ES-I3 (cell line): ENCODE measurements around the gene SCRT2.
"Not testable (repeated sequence)": the region's sequence is repeated elsewhere in the genome, so short reads cannot be mapped to it uniquely, and the experiment has no call there.

Experiments used
- H3K36me3 ChIP-seq: 2 replicates; pipeline ENCODE4 v1.6.1; 2013; ENCODE audit warnings: mild to moderate bottlenecking, low read length, control low read depth, moderate library complexity; ENCODE audit not compliant: insufficient read depth
- H3K4me1 ChIP-seq: 2 replicates; pipeline ENCODE4 v1.6.1; 2013; ENCODE audit warnings: mild to moderate bottlenecking, control low read depth, low read length; ENCODE audit not compliant: insufficient read depth
- H3K9ac ChIP-seq: 2 replicates; pipeline ENCODE4 v1.6.1; 2013; ENCODE audit warnings: low read depth, mild to moderate bottlenecking, low read length, moderate library complexity
- H3K9me3 ChIP-seq: 2 replicates; pipeline ENCODE4 v1.6.1; 2013; ENCODE audit warnings: mild to moderate bottlenecking, low read length, moderate library complexity; ENCODE audit not compliant: control insufficient read depth, insufficient read depth

The SCRT2 gene

DNA sequence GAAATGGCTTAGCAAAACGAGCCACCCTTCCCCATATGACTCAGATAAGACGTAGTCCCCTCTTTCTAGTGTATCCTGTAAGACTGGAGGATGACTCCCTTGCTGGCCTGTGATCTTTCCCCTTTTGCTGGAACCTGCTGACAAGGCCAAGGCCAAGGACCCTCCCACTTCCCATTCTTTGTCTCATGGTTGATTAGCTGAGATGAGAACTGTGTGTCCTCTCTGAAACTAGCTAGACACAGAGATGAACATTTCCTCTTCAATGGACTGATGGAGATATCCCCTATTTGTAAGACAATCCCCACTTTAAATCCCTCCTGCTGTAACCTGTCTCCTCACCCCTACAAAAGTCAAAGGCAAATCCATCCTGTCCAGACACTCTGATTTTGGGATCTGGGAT lies 33.4 kb upstream of the SCRT2 start:
- Histone ChIP-seq H3K36me3 (no peaks in the 10 kb centered on the region), H3K9ac (no peak overlapping the region; the same call in 1 of the 2 replicates), H3K9me3 (peaks cover 7% of the 10 kb centered on the region), H3K4me1 (no peaks in the 10 kb centered on the region)

DNA sequence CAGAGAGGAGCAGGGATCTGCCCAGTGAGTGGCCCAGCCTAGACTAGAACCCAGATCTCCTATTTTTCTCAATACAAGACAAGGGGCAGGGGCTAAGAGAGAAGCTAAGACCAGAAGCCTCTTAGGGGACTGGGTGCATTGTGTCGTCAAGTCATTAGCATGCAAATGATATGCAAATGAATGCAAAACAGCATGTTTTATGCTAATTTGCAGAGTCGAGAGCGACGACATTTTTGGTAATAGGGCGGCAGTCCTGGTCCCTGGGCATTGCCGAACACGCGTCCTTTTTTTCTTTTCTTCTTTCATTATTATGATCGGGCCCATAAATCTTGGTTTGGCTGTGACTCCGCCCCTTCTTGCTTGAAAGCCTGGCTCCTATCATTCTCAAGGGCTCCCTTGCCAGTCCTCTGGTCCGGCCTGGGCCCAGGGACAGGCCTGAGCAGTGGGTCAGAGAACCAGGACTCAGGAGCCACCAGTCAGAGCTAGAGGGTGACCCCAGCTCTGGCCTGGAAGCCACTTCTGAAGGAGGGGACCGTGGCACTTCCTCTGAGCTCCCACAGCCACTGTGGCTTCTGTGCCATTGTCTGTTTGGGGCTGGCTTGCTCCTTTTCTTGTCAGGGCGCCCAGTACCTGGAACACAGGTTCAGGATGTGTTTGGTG lies 32.0 kb upstream of the SCRT2 start:
- Histone ChIP-seq H3K36me3 (no peaks in the 10 kb centered on the region), H3K9ac (no peak overlapping the region), H3K4me1 (no peaks in the 10 kb centered on the region), H3K9me3 (peaks cover 7% of the 10 kb centered on the region)

DNA sequence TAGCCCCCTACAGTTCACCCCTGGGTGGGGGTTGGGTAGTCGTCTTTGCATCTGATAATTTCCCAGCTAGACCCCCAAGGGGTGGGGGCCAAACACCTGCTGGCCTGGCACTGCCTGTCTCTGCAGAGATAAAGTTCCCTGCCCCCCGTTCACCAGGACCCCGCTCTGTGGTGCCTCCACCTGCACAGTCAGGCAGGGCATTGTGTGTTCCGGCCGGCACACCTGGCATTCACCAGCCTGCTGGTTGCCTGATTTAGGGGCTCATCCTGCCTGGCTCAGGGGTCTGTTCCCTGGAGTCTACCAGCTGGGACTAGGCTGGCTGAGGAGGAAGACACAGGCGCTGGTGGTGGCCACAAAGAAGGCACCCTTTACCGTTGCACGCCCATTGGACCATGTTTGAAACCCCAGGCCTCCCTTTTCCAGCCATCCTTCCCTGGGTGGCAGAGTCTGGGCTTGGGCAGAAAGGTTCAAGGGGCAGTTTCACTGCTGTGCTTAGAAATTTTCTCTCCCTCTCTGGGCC lies 30.8 kb upstream of the SCRT2 start:
- Histone ChIP-seq H3K9ac (no peak overlapping the region), H3K9me3 (peaks cover 7% of the 10 kb centered on the region), H3K4me1 (no peaks in the 10 kb centered on the region), H3K36me3 (no peaks in the 10 kb centered on the region)

DNA sequence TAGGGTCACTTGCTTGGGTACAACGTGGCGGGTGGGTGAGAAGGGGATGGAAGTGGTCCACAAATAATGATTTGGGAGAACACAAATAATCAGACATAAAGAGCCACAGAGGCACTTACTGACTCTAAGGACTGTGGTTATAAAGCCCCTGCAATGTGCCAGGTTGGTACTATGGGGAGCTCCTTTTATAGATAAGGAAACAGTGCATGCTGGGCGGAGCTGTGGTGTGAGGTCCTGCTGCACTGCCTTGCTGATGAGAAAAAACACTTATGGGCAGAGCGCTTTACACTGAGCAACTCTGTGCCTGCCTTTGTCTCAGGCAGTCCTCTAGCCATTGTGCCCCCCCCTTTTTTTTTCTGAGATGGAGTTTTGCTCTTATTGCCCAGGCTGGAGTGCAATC lies 29.1 kb upstream of the SCRT2 start:
- H3K4me1 ChIP-seq: peaks cover 5% of the 10 kb centered on the region
- peaks cover 7% of the 10 kb centered on the region for H3K9me3 ChIP-seq
- H3K9ac ChIP-seq: no peak overlapping the region
- H3K36me3 ChIP-seq: no peaks in the 10 kb centered on the region

DNA sequence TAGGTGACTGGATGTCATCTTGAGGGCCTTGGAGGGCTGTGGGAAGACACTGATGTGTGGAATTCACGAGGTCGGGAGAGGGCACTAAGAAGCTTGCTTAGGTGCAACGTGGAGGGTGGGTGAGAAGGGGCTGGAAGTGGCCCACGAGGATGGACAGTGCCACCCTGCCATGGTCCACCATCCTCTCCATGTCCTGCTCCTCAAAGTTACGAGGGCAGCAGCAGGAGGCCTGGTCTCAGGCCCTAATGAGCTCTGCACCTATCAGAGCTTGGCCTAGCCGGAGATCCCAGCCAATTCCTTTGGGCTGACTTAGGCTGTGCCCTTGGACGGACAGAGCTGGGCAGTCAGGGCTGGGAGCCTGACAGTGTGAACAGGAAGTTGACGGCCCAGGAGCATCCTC lies 27.8 kb upstream of the SCRT2 start:
- Histone ChIP-seq H3K9ac (no peak overlapping the region), H3K4me1 (peaks cover 12% of the 10 kb centered on the region), H3K36me3 (no peaks in the 10 kb centered on the region), H3K9me3 (no peaks in the 10 kb centered on the region; the same call in none of the 2 replicates)

DNA sequence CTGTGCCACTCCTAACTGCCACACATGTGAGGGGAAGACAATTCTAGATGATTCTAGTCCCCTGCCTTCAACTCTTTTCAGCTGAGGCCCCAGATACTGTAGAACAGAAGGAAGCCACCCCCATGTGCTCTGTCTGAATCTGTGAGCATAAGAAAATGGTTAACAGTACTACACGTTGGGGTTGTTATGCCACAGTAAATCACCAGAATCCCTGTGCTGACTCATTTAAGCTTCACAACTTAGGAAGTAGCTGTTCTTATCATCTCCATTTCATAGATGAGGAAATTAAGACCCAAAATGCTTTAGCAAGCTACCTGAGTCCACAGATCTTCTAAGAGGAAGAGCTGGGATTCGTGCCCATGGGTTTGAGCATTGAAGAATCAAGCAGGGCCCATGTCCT lies 27.4 kb upstream of the SCRT2 start:
- peaks cover 12% of the 10 kb centered on the region for H3K4me1 ChIP-seq
- no peak overlapping the region for H3K9ac ChIP-seq
- H3K36me3 ChIP-seq: no peaks in the 10 kb centered on the region
- H3K9me3 ChIP-seq: no peaks in the 10 kb centered on the region; the same call in 1 of the 2 replicates

DNA sequence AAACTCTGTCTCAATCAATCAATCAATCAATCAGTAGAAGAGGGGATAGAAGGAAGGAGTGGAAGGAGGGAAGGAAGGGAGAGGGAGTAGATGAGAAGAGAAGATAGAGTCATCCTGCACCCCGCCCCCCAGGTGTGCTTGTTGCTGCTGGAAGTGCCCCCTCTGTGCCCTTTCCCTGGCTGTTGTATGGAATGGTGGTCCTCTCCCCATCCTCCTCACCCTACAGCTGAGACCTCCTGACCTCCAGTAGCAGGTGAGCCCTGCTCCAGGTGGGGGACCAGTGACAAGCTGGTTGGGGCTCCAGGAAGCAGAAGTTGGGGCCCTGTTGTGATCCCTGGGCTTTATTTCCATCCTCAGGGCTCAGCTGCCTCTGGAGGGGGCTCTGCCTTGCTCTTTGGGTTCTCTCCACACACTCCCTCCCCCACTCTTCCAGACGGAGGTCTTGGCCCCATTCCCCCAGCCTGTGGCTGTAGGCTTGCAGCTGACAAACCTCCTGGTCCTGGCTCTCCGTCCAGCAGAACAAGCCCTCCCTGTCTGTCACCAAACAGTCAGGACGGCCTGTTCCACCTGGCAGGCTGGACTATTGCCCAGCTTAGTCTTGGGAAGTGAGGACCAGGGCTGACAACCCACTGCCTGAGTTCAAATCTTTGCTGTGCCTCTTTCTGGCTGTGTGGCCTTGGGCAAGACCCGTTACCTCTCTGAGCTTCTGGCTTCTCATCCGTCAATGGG lies 26.0 kb upstream of the SCRT2 start:
- Histone ChIP-seq H3K4me1 (peaks cover 12% of the 10 kb centered on the region), H3K9me3 (no peaks in the 10 kb centered on the region), H3K9ac (no peak overlapping the region), H3K36me3 (no peaks in the 10 kb centered on the region)

DNA sequence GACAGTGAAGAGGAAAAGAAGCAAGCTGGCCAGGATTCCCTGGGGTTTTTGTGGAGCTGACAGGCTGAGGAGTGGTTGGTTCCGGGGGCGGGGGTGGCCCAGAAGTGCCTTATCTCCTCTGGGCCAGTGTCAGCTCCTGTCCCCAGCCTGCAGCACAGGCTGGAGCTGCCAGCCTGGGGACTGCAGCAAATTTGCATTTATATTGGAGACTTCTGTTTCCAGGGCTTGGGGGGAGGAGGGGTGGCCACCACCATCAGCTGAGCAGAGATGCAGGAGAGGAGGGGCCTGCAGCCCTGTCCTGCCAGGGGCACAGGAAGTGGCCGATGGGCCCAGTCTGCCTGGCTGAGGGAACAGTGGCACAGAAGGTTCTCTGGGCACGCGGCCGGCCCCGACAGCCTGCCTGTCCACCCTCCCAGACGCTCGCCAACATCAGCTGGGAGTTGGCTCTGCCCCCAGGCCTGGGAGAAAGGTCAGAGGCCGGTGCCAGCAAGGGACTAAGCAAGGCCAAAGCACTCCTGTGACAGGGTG lies 24.3 kb upstream of the SCRT2 start:
- H3K4me1 ChIP-seq: peaks cover 12% of the 10 kb centered on the region
- H3K9me3 ChIP-seq: no peaks in the 10 kb centered on the region
- no peaks in the 10 kb centered on the region for H3K36me3 ChIP-seq
- H3K9ac ChIP-seq: no peak overlapping the region

DNA sequence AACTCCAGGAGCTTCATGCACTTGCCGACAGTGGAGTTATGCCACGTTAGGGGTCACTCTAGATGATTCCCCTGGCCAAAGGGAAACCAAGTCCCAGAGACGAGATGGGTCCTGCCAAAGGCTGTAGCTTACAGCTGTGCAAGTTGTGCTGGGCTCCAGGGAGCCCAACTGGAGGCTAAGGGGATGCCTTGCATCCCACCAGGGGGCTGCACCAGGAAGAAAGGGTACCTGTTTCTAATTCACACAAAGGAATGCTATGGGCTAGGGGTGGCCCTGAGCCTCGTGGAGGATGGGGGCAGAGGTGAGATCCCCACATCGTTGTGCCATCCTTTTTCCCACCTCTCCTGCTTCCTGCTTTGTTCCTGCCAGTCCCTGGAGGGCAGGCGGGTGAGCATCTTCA lies 23.7 kb upstream of the SCRT2 start:
- Histone ChIP-seq H3K9ac (no peak overlapping the region), H3K36me3 (no peaks in the 10 kb centered on the region), H3K9me3 (no peaks in the 10 kb centered on the region), H3K4me1 (peaks cover 12% of the 10 kb centered on the region)

DNA sequence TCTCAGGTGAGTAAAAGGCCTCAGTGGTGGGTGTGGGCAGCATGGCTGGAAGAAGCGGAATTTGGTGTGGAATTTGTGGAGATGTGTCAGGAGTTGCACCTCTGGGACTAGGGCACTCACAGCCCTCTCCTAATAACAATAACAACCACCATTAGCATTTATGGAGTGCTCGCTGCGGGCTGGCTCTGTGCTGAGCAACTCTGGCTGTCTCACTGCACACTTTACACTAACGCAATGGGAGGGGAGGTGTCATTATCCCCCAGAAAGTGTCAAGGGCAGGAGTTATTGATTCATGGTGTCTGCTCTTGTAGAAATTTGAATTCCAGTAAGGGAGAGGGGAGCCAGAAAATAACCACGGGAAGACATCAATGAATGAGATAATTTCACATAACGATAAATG lies 22.7 kb upstream of the SCRT2 start:
- Histone ChIP-seq H3K4me1 (peaks cover 12% of the 10 kb centered on the region), H3K36me3 (no peaks in the 10 kb centered on the region), H3K9me3 (no peaks in the 10 kb centered on the region), H3K9ac (no peak overlapping the region)

DNA sequence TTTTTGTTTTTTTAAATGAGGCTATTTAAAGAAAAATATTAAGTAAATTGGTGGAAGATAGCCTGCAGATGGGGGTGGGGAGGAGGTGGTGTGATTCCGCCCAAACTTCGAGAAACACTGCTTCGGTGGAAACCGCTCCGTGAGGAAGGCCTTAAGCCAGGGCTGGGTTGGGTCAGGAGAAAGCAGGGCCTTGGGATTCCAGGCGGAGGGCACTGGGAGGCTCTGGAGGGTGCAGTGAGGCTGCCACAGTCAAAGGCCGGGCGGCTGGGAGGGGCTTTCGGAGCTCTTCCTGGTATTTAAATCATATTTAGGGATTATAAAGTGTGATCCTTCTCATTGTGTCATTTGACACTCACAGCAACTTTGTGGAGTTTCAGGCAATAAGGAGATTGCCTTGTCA lies 22.2 kb upstream of the SCRT2 start:
- no peaks in the 10 kb centered on the region for H3K9me3 ChIP-seq

DNA sequence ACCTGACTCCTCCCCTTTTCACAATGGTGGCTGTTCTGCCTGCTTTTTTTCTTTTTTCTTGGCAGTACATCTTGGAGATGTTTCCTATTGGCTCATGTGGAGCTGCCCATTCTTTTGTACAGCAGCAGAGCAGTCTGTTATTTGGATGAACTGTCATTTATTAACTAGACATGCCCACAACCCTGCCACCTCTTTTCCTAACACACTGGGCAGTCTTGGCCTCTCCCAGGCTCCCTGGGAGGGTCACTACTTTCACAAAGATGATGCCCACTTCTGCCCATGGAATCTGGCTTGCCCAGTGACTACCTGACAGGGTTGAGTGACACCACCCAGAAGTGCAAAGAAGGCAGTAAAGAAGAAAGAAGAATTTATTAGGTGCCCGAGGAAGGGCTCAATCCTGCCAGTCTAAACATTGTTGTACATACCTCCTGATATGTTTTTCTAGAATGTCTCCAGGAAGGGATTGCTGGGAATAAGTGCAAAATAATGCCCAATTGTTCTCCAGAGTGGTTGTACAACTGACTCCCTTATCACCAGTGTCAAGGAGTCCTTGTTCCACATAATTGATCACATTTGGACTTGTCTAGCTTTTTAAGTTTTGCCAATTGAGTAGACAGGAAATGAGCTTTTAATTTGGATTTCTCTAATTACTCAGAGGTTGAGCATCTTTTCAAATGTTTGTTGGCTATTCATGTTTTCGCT lies 19.7 kb upstream of the SCRT2 start:
- Histone ChIP-seq H3K9me3 (no peaks in the 10 kb centered on the region), H3K4me1 (peaks cover 10% of the 10 kb centered on the region), H3K36me3 (no peaks in the 10 kb centered on the region), H3K9ac (no peak overlapping the region)

More for the DNA sequence above, 22.2 kb upstream of the SCRT2 start:
- Histone ChIP-seq H3K36me3 (no peaks in the 10 kb centered on the region), H3K9ac (no peak overlapping the region), H3K4me1 (peaks cover 12% of the 10 kb centered on the region)

DNA sequence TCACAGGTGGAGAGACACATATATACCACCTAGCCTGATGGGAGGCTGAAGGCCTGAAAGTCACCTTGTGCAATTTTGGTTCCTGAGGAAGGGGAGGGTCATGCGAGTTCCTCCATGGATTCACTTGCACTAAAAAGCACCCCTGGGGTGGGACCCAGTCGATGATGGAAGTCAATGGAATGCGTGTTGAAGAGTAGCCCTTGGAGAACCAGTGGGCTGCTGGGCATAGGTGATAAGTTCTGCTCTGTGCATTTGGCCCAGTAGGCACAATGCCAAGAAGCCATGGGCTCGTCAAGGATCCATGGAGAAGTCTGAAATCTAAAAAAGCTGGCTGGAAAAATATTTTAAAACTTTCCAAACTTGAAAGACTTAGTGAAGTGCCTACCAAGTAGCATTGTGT lies 18.9 kb upstream of the SCRT2 start:
- Histone ChIP-seq H3K9ac (no peak overlapping the region), H3K4me1 (peaks cover 5% of the 10 kb centered on the region), H3K9me3 (no peaks in the 10 kb centered on the region), H3K36me3 (no peaks in the 10 kb centered on the region)

DNA sequence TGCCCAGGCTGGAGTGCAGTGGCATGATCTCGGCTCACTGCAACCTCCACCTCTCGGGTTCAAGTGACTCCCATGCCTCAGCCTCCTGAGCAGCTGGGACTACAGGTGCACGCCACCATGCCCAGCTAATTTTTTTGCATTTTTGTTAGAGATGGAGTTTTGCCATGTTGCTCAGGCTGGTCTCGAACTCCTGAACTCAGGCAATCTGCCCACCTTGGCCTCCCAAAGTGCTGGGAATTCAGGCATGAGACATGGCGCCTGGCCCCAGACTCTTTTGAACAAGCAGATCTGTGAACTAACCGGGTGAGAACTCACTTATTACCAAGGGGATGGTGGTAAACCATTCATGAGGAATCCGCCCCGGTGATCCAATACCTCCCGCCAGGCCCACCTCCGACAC lies 18.2 kb upstream of the SCRT2 start:
- not testable (repeated sequence) for H3K9ac ChIP-seq, H3K9me3 ChIP-seq, H3K4me1 ChIP-seq, H3K36me3 ChIP-seq
